ENCODE data around the gene ZNF541. TPM values are rescaled to one million over a fixed set of nuclear protein-coding genes. Genes with fewer than 3 reads are reported as not detected.

Gene ZNF541
- total and polyA plus RNA-seq, 4 donors, result 0.12 to 0.52 (median 0.24) TPM; not detected in 1

DNA sequence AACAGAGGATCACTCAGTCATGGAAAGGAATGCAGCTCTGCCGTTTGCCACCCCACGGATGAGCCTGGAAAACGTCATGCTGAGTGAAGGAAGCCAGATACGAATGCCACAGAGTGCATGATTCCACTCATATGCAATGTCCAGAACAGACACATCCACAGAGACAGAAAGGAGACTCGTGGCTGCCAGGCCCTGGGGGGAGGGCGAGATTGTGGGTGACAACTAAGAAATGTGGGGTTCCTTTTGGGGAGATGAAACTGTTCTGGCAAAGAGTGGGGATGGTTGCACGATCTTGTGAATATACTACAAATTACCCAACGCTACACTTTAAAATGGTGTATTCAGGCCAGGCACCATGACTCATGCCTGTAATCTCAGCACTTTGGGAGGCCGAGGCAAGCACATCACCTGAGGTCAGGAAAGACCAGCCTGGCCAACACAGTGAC, 30.9 kb downstream of the ZNF541 start:
- H3K36me3 ChIP-seq (ENCODE audit: control insufficient read depth in 4 of 4, insufficient read depth in 4 of 4, low read length in 4 of 4), result no peaks in the 10 kb centered on the region
- TF ChIP-seq, protein P1, sequence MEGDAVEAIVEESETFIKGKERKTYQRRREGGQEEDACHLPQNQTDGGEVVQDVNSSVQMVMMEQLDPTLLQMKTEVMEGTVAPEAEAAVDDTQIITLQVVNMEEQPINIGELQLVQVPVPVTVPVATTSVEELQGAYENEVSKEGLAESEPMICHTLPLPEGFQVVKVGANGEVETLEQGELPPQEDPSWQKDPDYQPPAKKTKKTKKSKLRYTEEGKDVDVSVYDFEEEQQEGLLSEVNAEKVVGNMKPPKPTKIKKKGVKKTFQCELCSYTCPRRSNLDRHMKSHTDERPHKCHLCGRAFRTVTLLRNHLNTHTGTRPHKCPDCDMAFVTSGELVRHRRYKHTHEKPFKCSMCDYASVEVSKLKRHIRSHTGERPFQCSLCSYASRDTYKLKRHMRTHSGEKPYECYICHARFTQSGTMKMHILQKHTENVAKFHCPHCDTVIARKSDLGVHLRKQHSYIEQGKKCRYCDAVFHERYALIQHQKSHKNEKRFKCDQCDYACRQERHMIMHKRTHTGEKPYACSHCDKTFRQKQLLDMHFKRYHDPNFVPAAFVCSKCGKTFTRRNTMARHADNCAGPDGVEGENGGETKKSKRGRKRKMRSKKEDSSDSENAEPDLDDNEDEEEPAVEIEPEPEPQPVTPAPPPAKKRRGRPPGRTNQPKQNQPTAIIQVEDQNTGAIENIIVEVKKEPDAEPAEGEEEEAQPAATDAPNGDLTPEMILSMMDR (IDR thresholded peaks at IDR 0.05; ENCODE audit: control extremely low read depth, extremely low read depth), result no peak
- no peaks in the 10 kb centered on the region for H3K4me1 ChIP-seq (ENCODE audit: control insufficient read depth in 5 of 5, insufficient read depth in 5 of 5, low read length in 5 of 5)
- no peak overlapping the region for H3K9ac ChIP-seq (ENCODE audit: insufficient read depth in 1 of 2, low read length in 2 of 2)
- H3K9me3 ChIP-seq (ENCODE audit: control insufficient read depth in 4 of 4, insufficient read depth in 3 of 4, low read length in 3 of 4), result peaks cover 0 to 2% (median 0%) of the 10 kb centered on the region in 4 donors
- ATAC-seq (ENCODE audit: insufficient read depth, low FRiP score) (no peak), DNase-seq (no peak)
- no peak overlapping the region for H3K4me3 ChIP-seq
- WGBS, 2 donors, result 82 to 86% methylated on average over 9 of the region's 9 CpGs
- H3K27ac ChIP-seq (ENCODE audit: low read depth in 1 of 2, low read length in 1 of 2), result peak overlapping the region in 1 of 2 donors; percentile 63
- H3K27me3 ChIP-seq (ENCODE audit: control insufficient read depth in 3 of 3, insufficient read depth in 3 of 3, low read length in 2 of 3), result peaks cover 0 to 11% (median 7%) of the 10 kb centered on the region in 3 donors

DNA sequence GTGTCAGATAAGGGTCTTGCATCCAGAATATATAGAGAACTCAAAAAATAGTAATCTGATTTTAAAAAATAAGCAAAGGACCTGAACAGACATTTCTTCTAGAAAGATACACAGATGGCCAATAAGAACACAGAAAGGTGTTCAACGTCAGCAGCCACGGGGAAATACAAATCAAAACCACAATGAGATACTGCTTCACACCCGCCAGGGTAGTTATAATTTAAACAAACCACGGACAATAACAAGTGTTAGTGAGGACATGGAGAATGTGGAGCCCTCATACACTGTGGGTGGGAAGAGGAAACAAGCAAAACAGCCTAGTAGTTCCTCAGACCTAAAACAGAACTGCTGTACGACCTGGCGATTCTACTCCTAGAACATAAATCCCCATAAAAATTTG, 31.4 kb downstream of the ZNF541 start:
- no peaks in the 10 kb centered on the region for H3K4me1 ChIP-seq (ENCODE audit: control insufficient read depth in 5 of 5, insufficient read depth in 5 of 5, low read length in 5 of 5)
- no peak overlapping the region for H3K4me3 ChIP-seq
- no peak for DNase-seq
- peak overlapping the region in 1 of 2 donors; percentile 63 for H3K27ac ChIP-seq (ENCODE audit: low read depth in 1 of 2, low read length in 1 of 2)
- 30 to 42% methylated on average over 6 of the region's 6 CpGs for WGBS, 2 donors
- peaks cover 0 to 11% (median 7%) of the 10 kb centered on the region in 3 donors for H3K27me3 ChIP-seq (ENCODE audit: control insufficient read depth in 3 of 3, insufficient read depth in 3 of 3, low read length in 2 of 3)
- H3K9ac ChIP-seq (ENCODE audit: insufficient read depth in 1 of 2, low read length in 2 of 2), result no peak overlapping the region
- TF ChIP-seq, protein P1 (IDR thresholded peaks at IDR 0.05; ENCODE audit: control extremely low read depth, extremely low read depth), result no peak
- no peak for ATAC-seq (ENCODE audit: insufficient read depth, low FRiP score)
- H3K36me3 ChIP-seq (ENCODE audit: control insufficient read depth in 4 of 4, insufficient read depth in 4 of 4, low read length in 4 of 4), result no peaks in the 10 kb centered on the region
- H3K9me3 ChIP-seq (ENCODE audit: control insufficient read depth in 4 of 4, insufficient read depth in 3 of 4, low read length in 3 of 4), result peaks cover 0 to 2% (median 0%) of the 10 kb centered on the region in 4 donors

DNA sequence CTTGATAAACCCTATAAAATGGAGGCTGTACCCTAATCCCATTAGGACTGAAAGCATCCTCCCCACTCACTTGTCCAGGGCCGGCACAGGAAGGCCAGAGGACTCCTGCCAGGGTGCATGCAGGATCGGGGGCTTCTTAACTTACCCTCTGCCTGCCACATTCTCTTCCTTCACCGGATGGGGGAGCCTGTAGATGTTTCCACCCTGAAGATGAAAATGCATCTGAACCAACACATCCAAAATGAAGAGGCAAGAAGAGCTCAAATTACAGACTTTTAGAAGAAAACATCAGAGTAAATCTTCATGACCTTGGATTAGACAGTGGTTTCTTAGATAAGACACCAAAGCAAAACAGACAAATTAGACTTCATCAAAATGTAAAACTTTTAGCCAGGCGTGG, 32.2 kb downstream of the ZNF541 start:
- DNase-seq (peak in 1 of 3 donors; percentile 15), ATAC-seq (ENCODE audit: insufficient read depth, low FRiP score) (no peak)
- Histone ChIP-seq H3K36me3 (ENCODE audit: control insufficient read depth in 4 of 4, insufficient read depth in 4 of 4, low read length in 4 of 4) (no peaks in the 10 kb centered on the region), H3K27ac (ENCODE audit: low read depth in 1 of 2, low read length in 1 of 2) (no peak overlapping the region), H3K27me3 (ENCODE audit: control insufficient read depth in 3 of 3, insufficient read depth in 3 of 3, low read length in 2 of 3) (peaks cover 0 to 9% (median 3%) of the 10 kb centered on the region in 3 donors), H3K9me3 (ENCODE audit: control insufficient read depth in 4 of 4, insufficient read depth in 3 of 4, low read length in 3 of 4) (peaks cover 0 to 2% (median 0%) of the 10 kb centered on the region in 4 donors), H3K4me3 (no peak overlapping the region), H3K4me1 (ENCODE audit: control insufficient read depth in 5 of 5, insufficient read depth in 5 of 5, low read length in 5 of 5) (no peaks in the 10 kb centered on the region), H3K9ac (ENCODE audit: insufficient read depth in 1 of 2, low read length in 2 of 2) (no peak overlapping the region)
- WGBS, 2 donors, result 73 to 74% methylated on average over 4 of the region's 4 CpGs
- TF ChIP-seq, protein P1 (IDR thresholded peaks at IDR 0.05; ENCODE audit: control extremely low read depth, extremely low read depth), result no peak
